Suprapubic skin (tissue), 4 donors: ENCODE results near the gene PPAT. TPM values are rescaled to one million over a fixed set of nuclear protein-coding genes. Genes with fewer than 3 reads are reported as not detected.
"Not testable (repeated sequence)": the region's sequence is repeated elsewhere in the genome, so short reads cannot be mapped to it uniquely, and the experiment has no call there.

Experiments
- DNase-seq, 2 donors: peaks; one replicate each; pipeline ENCODE4 v3.0.0-alpha.2; 2019; ENCODE audit warnings: low spot score in 2 of 2
- H3K27ac ChIP-seq: fragments of 200-600 bp; sonication (generic); one replicate; pipeline ENCODE4 v1.5.1; 2019
- H3K27me3 ChIP-seq: fragments of 200-600 bp; sonication (generic); one replicate; pipeline ENCODE4 v1.5.1; 2019
- H3K36me3 ChIP-seq: fragments of 200-600 bp; sonication (generic); one replicate; pipeline ENCODE4 v1.5.1; 2019
- H3K4me1 ChIP-seq: fragments of 200-600 bp; sonication (generic); one replicate; pipeline ENCODE4 v1.5.1; 2019
- H3K4me3 ChIP-seq: fragments of 200-600 bp; sonication (generic); one replicate; pipeline ENCODE4 v1.5.1; 2019; ENCODE audit warnings: mild to moderate bottlenecking
- H3K9me3 ChIP-seq: fragments of 200-600 bp; sonication (generic); one replicate; pipeline ENCODE4 v1.5.1; 2019
- CTCF ChIP-seq, 2 donors: fragments of 200-600 bp in 1 of 2; fragments of 450-650 bp in 1 of 2; sonication (generic) in 1 of 2; IDR thresholded peaks; one replicate each; pipeline ENCODE4 v1.5.1; 2016 to 2019; ENCODE audit warnings: antibody characterized with exemption in 2 of 2, mild to moderate bottlenecking in 1 of 2, moderate library complexity in 1 of 2
- EP300 ChIP-seq: sonication (generic); formaldehyde crosslinking; IDR thresholded peaks from one replicate; pipeline ENCODE4 v1.6.1; 2017; ENCODE audit warnings: antibody characterized with exemption
- POLR2A ChIP-seq, 2 donors: fragments of 450-650 bp; IDR thresholded peaks; one replicate each; pipeline ENCODE4 v1.6.1; 2017; ENCODE audit warnings: antibody characterized with exemption in 2 of 2, mild to moderate bottlenecking in 2 of 2, moderate library complexity in 2 of 2
- POLR2AphosphoS5 ChIP-seq, 3 donors: sonication (generic); formaldehyde crosslinking; IDR thresholded peaks; one replicate each; pipeline ENCODE4 v1.6.1; 2017; ENCODE audit warnings: antibody characterized with exemption in 3 of 3
- WGBS: methylation state at CpG from one replicate; pipeline ENCODE4 v1.1.5; 2018; 5-methylcytosine and 5-hydroxymethylcytosine counted together
- total RNA-seq, 4 donors: library from RNA; depleted of rRNA; stranded (reverse); fragments of >200 nt; gene quantifications; one replicate each; pipeline ENCODE4 v1.1.0, GENCODE V29; 2016

Gene PPAT
- total RNA-seq, 4 donors from 2014 or later, result 7.1 to 10.0 (median 7.7) TPM

GRCh38 chr4:56468097-56468422 is 32.6 kb upstream of the PPAT start:
- no peaks in the 10 kb centered on the region for H3K9me3 ChIP-seq
- peaks cover 22% of the 10 kb centered on the region for H3K36me3 ChIP-seq
- no peak for TF ChIP-seq CTCF (IDR thresholded peaks at IDR 0.05)
- peak overlapping the region; percentile 93 for H3K27ac ChIP-seq
- no peaks in the 10 kb centered on the region for H3K27me3 ChIP-seq
- H3K4me3 ChIP-seq, result peak overlapping the region; percentile 94
- DNase-seq, result no peak
- WGBS, result 1% methylated on average over 10 of the region's 10 CpGs
- H3K4me1 ChIP-seq, result peaks cover 43% of the 10 kb centered on the region

GRCh38 chr4:56467284-56468096 is 32.1 kb upstream of the PPAT start, which contains the start of gene SRP72:
SRP72 (plus strand) TSS chr4:56467617; CDS start chr4:56467636, 19 bp downstream.
- Histone ChIP-seq H3K9me3 (no peaks in the 10 kb centered on the region), H3K36me3 (peaks cover 21% of the 10 kb centered on the region), H3K27me3 (no peaks in the 10 kb centered on the region), H3K4me1 (peaks cover 43% of the 10 kb centered on the region), H3K27ac (peak within 1 kb of the TSS; percentile 93), H3K4me3 (peak within 1 kb of the TSS; percentile 94)
- DNase-seq, result peak; percentile 93 to 94
- under 1% methylated on average over 41 of the region's 62 CpGs for WGBS
- TF ChIP-seq POLR2AphosphoS5 (IDR thresholded peaks at IDR 0.05) (peak; percentile 70 to 79 (median 73)), CTCF (IDR thresholded peaks at IDR 0.05) (no peak), POLR2A (IDR thresholded peaks at IDR 0.05) (peak in 1 of 2 donors; percentile 53), EP300 (no peak)

DNA sequence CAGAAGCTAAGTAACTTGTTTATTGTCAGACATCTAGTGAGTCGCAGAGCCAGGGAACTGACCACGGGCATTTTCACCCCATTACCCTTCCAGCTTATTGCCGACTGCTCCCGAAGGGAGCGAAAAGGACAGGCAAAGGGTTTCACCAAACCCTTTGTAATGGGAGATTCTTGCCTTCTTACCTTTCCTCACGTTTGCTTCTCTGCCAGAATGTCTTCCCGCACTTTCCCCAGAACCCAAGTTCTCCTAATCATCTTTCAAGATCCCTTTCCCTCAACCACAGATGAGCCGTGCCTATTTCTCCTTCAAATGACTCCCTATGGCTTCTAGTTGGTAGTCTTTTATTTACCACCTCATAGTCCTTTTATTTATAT is 31.5 kb upstream of the PPAT start:
- Histone ChIP-seq H3K4me3 (peak overlapping the region; percentile 94), H3K27ac (peak overlapping the region; percentile 93), H3K4me1 (peaks cover 43% of the 10 kb centered on the region), H3K36me3 (peaks cover 20% of the 10 kb centered on the region), H3K27me3 (no peaks in the 10 kb centered on the region), H3K9me3 (no peaks in the 10 kb centered on the region)
- DNase-seq, result no peak
- 0% methylated on average over 8 of the region's 8 CpGs for WGBS
- TF ChIP-seq POLR2A (IDR thresholded peaks at IDR 0.05), result no peak
- no peak for TF ChIP-seq POLR2AphosphoS5 (IDR thresholded peaks at IDR 0.05)
- no peak for TF ChIP-seq CTCF (IDR thresholded peaks at IDR 0.05)
- TF ChIP-seq EP300, result no peak

DNA sequence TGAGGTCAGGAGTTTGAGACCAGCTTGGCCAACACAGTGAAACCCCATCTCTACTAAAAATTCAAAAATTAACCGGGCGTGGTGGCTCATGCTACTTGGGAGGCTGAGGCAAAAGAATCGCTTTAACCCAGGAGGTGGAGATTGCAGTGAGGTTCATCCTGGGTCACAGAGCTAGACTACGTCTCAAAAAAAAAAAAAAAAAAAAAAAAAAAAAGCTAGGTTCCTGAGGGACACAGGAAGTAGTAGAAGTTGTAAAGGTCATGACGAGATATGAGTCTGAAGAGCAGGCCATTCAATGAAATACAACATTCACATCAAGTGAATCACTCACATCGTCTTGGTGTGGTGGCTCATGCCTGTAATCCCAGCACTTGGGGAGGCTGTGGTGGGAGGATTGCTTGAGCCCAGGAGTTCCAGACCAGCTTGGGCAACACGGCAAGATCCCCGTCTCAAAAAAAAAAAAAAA is 30.9 kb upstream of the PPAT start:
- H3K27me3 ChIP-seq, DNase-seq, H3K9me3 ChIP-seq: not testable (repeated sequence)
- H3K4me1 ChIP-seq, result peaks cover 43% of the 10 kb centered on the region
- H3K36me3 ChIP-seq, result peaks cover 19% of the 10 kb centered on the region
- 23% methylated on average over 8 of the region's 8 CpGs for WGBS
- peak overlapping the region; percentile 93 for H3K27ac ChIP-seq
- H3K4me3 ChIP-seq, result peak overlapping the region; percentile 94

DNA sequence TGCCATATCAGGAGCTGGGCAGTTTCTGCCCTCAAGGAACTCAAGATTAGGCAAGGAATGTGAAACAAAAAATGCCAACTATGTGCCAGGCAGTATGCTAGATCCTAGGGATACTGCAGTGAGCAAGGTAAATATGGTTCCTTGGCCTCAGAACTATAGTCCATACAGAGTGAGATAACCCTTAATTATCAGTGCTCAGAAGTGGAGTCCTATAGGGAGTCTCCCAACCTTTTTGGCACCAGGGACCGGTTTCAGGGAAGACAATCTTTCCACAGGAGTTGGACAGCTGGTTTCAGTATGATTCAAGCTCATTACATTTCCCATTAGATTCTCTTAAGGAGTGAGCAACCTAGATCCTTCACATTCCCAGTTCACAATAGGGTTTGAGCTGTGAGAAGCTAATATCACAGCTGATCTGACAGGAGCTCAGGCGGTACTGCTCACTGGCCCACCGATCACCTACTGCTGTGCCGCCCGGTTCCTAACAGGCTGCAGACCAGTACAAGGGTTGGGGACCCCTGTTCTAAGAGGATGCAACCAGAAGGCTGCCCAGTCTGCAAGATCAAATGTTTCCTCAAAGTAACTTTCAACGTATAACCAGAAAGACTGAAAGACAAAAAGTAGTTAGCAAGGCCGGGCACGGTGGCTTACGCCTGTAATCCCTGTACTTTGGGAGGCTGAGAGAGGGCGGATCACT is 30.3 kb upstream of the PPAT start:
- H3K27me3 ChIP-seq, result no peaks in the 10 kb centered on the region
- DNase-seq, result no peak

More for the DNA sequence above, 30.3 kb upstream of the PPAT start:
- Histone ChIP-seq H3K36me3 (peaks cover 19% of the 10 kb centered on the region), H3K27ac (no peak overlapping the region), H3K4me1 (peaks cover 43% of the 10 kb centered on the region), H3K4me3 (peak overlapping the region; percentile 94), H3K9me3 (no peaks in the 10 kb centered on the region)
- 83% methylated on average over 10 of the region's 10 CpGs for WGBS
- TF ChIP-seq CTCF (IDR thresholded peaks at IDR 0.05), result no peak
- TF ChIP-seq POLR2A (IDR thresholded peaks at IDR 0.05), result no peak
- TF ChIP-seq EP300, result no peak
- no peak for TF ChIP-seq POLR2AphosphoS5 (IDR thresholded peaks at IDR 0.05)
